Lung (tissue), 12 donors: ENCODE results near the gene MYO18B. TPM values are rescaled to one million over a fixed set of nuclear protein-coding genes. Genes with fewer than 3 reads are reported as not detected.

Experiments
- ATAC-seq: fragments of 200-7000 bp; cut with Tn5 transposase; one replicate; pipeline ENCODE4 v1.9.1; 2020; ENCODE audit warnings: moderate number of reproducible peaks; ENCODE audit not compliant: insufficient read depth, low FRiP score
- DNase-seq, 3 donors: peaks; one replicate each; pipeline ENCODE4 v3.0.0-alpha.2; 2013 to 2017
- H3K27ac ChIP-seq, 2 donors: one replicate each; pipeline ENCODE4 v1.5.1; 2013; ENCODE audit warnings: mild to moderate bottlenecking in 2 of 2, moderate library complexity in 2 of 2, control low read depth in 1 of 2, inconsistent platforms in 1 of 2, low read depth in 1 of 2, low read length in 1 of 2
- H3K27me3 ChIP-seq, 3 donors: one replicate each; pipeline ENCODE4 v1.5.1; 2013; ENCODE audit warnings: low read length in 2 of 3; ENCODE audit not compliant: control insufficient read depth in 3 of 3, insufficient read depth in 3 of 3
- H3K36me3 ChIP-seq, 4 donors: one replicate each; pipeline ENCODE4 v1.5.1; 2013; ENCODE audit warnings: low read length in 4 of 4, mild to moderate bottlenecking in 1 of 4, moderate library complexity in 1 of 4; ENCODE audit not compliant: control insufficient read depth in 4 of 4, insufficient read depth in 4 of 4
- H3K4me1 ChIP-seq, 5 donors: one replicate each; pipeline ENCODE4 v1.5.1; 2013; ENCODE audit warnings: low read length in 5 of 5, mild to moderate bottlenecking in 2 of 5, moderate library complexity in 1 of 5; ENCODE audit not compliant: control insufficient read depth in 5 of 5, insufficient read depth in 5 of 5
- H3K4me3 ChIP-seq: one replicate; pipeline ENCODE4 v1.5.1; 2013; ENCODE audit warnings: mild to moderate bottlenecking, control low read depth, moderate library complexity
- H3K9ac ChIP-seq, 2 donors: one replicate each; pipeline ENCODE4 v1.5.1; 2013; ENCODE audit warnings: low read length in 2 of 2, control low read depth in 1 of 2; ENCODE audit not compliant: insufficient read depth in 1 of 2
- H3K9me3 ChIP-seq, 4 donors: one replicate each; pipeline ENCODE4 v1.5.1; 2013; ENCODE audit warnings: low read length in 3 of 4, mild to moderate bottlenecking in 1 of 4, moderate library complexity in 1 of 4; ENCODE audit not compliant: control insufficient read depth in 4 of 4, insufficient read depth in 3 of 4
- WGBS, 2 donors: extraction: QIAGEN DNeasy Blood & Tissue Kit; methylation state at CpG; one replicate each; pipeline ENCODE4 v1.1.7; 2013; 5-methylcytosine and 5-hydroxymethylcytosine counted together
- polyA plus RNA-seq, 2 donors: library from polyadenylated mRNA; stranded (reverse); fragments of 200-250 nt; gene quantifications; one replicate each; pipeline ENCODE4 v1.2.1, GENCODE V29; 2013
- total RNA-seq, 2 donors: library from RNA; depleted of rRNA in 1 of 2; stranded (reverse); fragments of >200 nt in 1 of 2; gene quantifications; one replicate each; pipeline ENCODE4 v1.2.1, GENCODE V29; 2014 to 2021
- TF ChIP-seq, protein P1 (sequence below): IDR thresholded peaks from 2 replicates; pipeline ENCODE4 v1.5.1; 2012; ENCODE audit warnings: mild to moderate bottlenecking; ENCODE audit errors: control extremely low read depth, extremely low read depth
- donor health status: control.
- donor health status: control.
- donor health status: Bipolar disorder and iron deficiency.
- donor health status: healthy.
- donor health status: DM: yes; HTN: yes; CAD: no.

The MYO18B gene
- total and polyA plus RNA-seq, 4 donors = 0.02 to 0.71 (median 0.07) TPM

DNA sequence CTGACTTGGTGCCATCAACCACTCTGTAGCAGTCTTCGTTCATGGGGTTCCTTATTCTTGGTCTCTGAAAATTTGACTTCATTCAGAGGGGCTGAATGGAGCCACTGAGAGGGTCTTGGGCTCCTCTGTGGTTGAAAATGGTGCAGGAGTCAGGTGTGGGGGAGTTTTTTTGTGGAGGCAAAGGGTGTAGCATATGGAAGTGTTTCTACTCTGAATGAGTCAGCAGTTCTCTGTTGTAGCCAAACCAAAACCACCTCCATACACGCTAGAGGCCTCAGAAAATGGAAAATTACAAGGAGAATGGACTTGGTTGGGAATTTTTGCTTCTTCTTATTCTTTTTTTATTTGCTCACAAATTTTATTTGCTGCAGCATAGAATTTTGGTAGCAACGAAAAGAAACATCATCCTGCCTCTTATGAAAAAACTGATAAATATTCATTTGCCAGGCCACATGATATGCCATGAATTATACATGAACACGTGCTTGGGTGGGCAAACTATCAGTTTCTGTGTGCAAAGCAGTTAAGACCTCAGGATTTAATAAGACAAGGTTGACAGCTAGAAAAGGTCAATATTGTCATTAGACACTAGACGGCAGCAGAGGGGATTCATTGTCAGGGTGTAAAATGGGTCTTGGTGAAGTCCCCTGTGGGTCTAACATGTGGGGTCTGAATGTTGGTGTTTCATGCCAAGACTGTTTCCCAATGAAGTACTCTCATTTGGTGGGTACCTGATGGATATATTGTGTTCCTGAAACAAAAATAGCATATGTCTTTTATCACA is 111.7 kb downstream of the MYO18B start:
- Histone ChIP-seq H3K36me3 (peaks cover 0 to 23% (median 0%) of the 10 kb centered on the region in 4 donors), H3K27me3 (peaks cover 0 to 3% (median 0%) of the 10 kb centered on the region in 3 donors), H3K4me3 (no peak overlapping the region), H3K9ac (no peak overlapping the region), H3K4me1 (no peaks in the 10 kb centered on the region), H3K27ac (no peak overlapping the region), H3K9me3 (peaks cover 0 to 3% (median 0%) of the 10 kb centered on the region in 4 donors)
- DNase-seq (no peak), ATAC-seq (no peak)
- 50 to 54% methylated on average over 5 of the region's 5 CpGs for WGBS, 2 donors
- TF ChIP-seq, protein P1, sequence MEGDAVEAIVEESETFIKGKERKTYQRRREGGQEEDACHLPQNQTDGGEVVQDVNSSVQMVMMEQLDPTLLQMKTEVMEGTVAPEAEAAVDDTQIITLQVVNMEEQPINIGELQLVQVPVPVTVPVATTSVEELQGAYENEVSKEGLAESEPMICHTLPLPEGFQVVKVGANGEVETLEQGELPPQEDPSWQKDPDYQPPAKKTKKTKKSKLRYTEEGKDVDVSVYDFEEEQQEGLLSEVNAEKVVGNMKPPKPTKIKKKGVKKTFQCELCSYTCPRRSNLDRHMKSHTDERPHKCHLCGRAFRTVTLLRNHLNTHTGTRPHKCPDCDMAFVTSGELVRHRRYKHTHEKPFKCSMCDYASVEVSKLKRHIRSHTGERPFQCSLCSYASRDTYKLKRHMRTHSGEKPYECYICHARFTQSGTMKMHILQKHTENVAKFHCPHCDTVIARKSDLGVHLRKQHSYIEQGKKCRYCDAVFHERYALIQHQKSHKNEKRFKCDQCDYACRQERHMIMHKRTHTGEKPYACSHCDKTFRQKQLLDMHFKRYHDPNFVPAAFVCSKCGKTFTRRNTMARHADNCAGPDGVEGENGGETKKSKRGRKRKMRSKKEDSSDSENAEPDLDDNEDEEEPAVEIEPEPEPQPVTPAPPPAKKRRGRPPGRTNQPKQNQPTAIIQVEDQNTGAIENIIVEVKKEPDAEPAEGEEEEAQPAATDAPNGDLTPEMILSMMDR = no peak

- Histone ChIP-seq H3K4me1 (no peaks in the 10 kb centered on the region), H3K36me3 (peaks cover 0 to 23% (median 0%) of the 10 kb centered on the region in 4 donors), H3K9ac (no peak overlapping the region), H3K9me3 (peaks cover 0 to 4% (median 0%) of the 10 kb centered on the region in 4 donors), H3K27me3 (no peaks in the 10 kb centered on the region), H3K4me3 (no peak overlapping the region), H3K27ac (no peak overlapping the region)
- TF ChIP-seq, protein P1 = no peak
- DNase-seq (no peak), ATAC-seq (no peak)
- 69 to 77% methylated on average over 6 of the region's 6 CpGs for WGBS, 2 donors
Observed at GRCh38 chr22:25869771-25870170, 127.8 kb downstream of the MYO18B start.

DNA sequence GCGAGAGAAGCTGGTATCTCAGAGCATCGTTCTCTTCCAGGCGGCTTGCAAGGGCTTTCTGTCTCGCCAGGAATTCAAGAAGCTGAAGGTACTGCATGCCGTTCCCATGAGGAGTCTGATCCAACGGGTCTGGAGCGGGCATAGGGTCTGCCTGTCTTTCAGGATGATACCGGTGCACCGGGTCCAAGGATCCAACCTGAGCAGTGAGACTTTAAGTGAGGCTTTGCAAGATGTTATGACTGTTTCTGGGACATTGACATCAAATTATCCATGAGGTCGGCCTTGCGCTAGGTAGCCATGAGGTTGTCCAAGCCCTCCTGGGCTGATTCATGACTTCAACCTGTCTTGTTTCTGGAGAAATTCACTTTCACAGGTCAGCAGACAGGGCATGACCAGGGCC is 132.3 kb downstream of the MYO18B start:
- 92 to 94% methylated on average over 11 of the region's 11 CpGs for WGBS, 2 donors
- TF ChIP-seq, protein P1 = no peak
- DNase-seq (no peak), ATAC-seq (no peak)
- no peaks in the 10 kb centered on the region for H3K4me1 ChIP-seq
- peaks cover 0 to 5% (median 4%) of the 10 kb centered on the region in 3 donors for H3K27me3 ChIP-seq
- no peak overlapping the region for H3K27ac ChIP-seq
- H3K9me3 ChIP-seq = peaks cover 0 to 2% (median 0%) of the 10 kb centered on the region in 4 donors
- H3K9ac ChIP-seq = no peak overlapping the region
- peaks cover 0 to 17% (median 0%) of the 10 kb centered on the region in 4 donors for H3K36me3 ChIP-seq
- no peak overlapping the region for H3K4me3 ChIP-seq
